Tibial nerve (tissue), 4 donors: ENCODE results near the gene RUNX2. TPM values are rescaled to one million over a fixed set of nuclear protein-coding genes. Genes with fewer than 3 reads are reported as not detected.

Source experiments
- DNase-seq, 2 donors: peaks; one replicate each; pipeline ENCODE4 v3.0.0-alpha.2; 2019; ENCODE audit warnings: low spot score in 2 of 2
- H3K27ac ChIP-seq, 4 donors: fragments of 200-600 bp; sonication (generic) in 3 of 4; one replicate each; pipeline ENCODE4 v1.5.1; 2017 to 2019; ENCODE audit warnings: mild to moderate bottlenecking in 1 of 4
- H3K27me3 ChIP-seq, 2 donors: fragments of 200-600 bp; sonication (generic) in 1 of 2; one replicate each; pipeline versions ENCODE4 v1.5.1 to v1.6.0; 2017 to 2019
- H3K36me3 ChIP-seq, 3 donors: fragments of 200-600 bp; sonication (generic); one replicate each; pipeline ENCODE4 v1.5.1; 2018 to 2019
- H3K4me1 ChIP-seq, 4 donors: fragments of 200-600 bp; sonication (generic) in 3 of 4; one replicate each; pipeline ENCODE4 v1.5.1; 2017 to 2019
- H3K4me3 ChIP-seq, 4 donors: fragments of 200-600 bp; sonication (generic) in 3 of 4; one replicate each; pipeline ENCODE4 v1.5.1; 2017 to 2019; ENCODE audit warnings: mild to moderate bottlenecking in 1 of 4, moderate library complexity in 1 of 4
- H3K9me3 ChIP-seq, 4 donors: fragments of 200-600 bp; sonication (generic) in 3 of 4; one replicate each; pipeline ENCODE4 v1.5.1; 2017 to 2019
- EP300 ChIP-seq, 2 donors: sonication (generic); formaldehyde crosslinking; IDR thresholded peaks; one replicate each; pipeline ENCODE4 v1.6.1; 2017; ENCODE audit warnings: antibody characterized with exemption in 2 of 2, mild to moderate bottlenecking in 1 of 2
- POLR2A ChIP-seq, 2 donors: fragments of 450-650 bp; IDR thresholded peaks; one replicate each; pipeline ENCODE4 v1.6.1; 2017; ENCODE audit warnings: antibody characterized with exemption in 2 of 2, mild to moderate bottlenecking in 2 of 2, moderate library complexity in 2 of 2
- WGBS, 2 donors: methylation state at CpG; one replicate each; pipeline ENCODE4 v1.1.5; 2018; 5-methylcytosine and 5-hydroxymethylcytosine counted together
- total RNA-seq, 4 donors: library from RNA; depleted of rRNA; stranded (reverse); fragments of >200 nt; gene quantifications; one replicate each; pipeline ENCODE4 v1.1.0, GENCODE V29; 2016
- TF ChIP-seq, protein P1 (sequence below), 5 experiments: fragments of 200-600 bp in 3 of 5; fragments of 450-650 bp in 2 of 5; sonication (generic) in 3 of 5; IDR thresholded peaks; one replicate each; pipeline ENCODE4 v1.5.1; 2016 to 2019; ENCODE audit warnings: antibody characterized with exemption in 5 of 5, mild to moderate bottlenecking in 3 of 5, moderate library complexity in 2 of 5

Gene RUNX2
- total RNA-seq, 4 donors from 2014 or later = 6.3 to 12.3 (median 7.8) TPM

DNA sequence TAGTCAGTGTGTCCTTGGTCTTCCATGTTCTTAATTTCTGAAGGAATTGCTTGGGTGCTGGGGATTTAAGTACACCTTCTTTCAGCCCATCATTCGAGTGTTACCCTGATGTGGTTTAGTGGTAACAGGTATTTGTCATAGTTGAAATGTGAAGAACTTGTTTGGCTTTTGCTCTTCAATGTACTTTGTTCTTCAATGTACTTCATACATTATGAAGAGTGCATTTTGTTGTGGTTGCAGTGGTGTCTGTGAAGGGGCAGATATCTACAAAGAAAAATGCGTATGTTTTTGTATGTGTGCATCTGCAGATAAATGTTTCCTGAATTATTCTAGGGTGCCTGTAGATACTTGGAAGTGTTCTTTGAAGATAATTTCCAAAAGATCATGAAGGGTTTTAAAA, 160.8 kb downstream of the RUNX2 start:
- DNase-seq = no peak

DNA sequence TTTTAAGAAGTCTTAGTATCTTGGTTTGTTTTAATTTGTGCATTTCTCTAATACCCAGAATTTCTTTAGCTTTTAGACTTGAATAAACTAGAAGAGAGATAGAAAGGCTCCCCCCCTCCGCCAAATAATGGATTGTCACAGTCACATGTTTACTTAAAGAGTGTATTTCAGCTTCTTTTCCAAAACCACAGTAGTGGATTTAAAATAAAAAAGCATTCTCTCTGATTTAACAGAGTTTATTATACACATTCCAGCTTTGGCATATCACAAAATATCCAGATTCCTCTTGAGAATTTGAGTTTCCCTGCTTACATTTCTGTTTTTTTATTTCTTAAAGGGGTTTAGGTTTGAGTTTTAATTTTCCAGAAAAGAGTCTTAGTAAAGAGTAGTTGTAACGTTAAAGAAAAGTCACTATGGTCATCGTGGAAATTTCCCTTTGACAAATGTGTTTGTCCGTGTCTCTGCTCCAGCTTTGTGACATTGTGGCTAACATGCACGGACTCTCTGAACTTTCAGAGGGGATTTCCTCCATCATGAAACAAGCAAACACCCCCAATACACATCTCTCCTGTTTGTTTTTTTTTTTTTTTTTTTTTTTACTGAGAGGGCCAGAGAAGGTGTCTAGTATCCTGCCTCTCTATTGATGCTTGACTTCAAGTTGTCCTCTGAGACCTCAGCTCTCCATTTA, 163.1 kb downstream of the RUNX2 start:
- H3K36me3 ChIP-seq = peaks cover 0 to 5% (median 0%) of the 10 kb centered on the region in 3 donors
- no peaks in the 10 kb centered on the region for H3K9me3 ChIP-seq
- no peaks in the 10 kb centered on the region for H3K27me3 ChIP-seq
- DNase-seq = no peak
- TF ChIP-seq EP300 (IDR thresholded peaks at IDR 0.05) (no peak), POLR2A (IDR thresholded peaks at IDR 0.05) (no peak)
- TF ChIP-seq, protein P1, sequence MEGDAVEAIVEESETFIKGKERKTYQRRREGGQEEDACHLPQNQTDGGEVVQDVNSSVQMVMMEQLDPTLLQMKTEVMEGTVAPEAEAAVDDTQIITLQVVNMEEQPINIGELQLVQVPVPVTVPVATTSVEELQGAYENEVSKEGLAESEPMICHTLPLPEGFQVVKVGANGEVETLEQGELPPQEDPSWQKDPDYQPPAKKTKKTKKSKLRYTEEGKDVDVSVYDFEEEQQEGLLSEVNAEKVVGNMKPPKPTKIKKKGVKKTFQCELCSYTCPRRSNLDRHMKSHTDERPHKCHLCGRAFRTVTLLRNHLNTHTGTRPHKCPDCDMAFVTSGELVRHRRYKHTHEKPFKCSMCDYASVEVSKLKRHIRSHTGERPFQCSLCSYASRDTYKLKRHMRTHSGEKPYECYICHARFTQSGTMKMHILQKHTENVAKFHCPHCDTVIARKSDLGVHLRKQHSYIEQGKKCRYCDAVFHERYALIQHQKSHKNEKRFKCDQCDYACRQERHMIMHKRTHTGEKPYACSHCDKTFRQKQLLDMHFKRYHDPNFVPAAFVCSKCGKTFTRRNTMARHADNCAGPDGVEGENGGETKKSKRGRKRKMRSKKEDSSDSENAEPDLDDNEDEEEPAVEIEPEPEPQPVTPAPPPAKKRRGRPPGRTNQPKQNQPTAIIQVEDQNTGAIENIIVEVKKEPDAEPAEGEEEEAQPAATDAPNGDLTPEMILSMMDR (IDR thresholded peaks at IDR 0.05) = no peak
- no peak overlapping the region for H3K27ac ChIP-seq
- H3K4me3 ChIP-seq = no peak overlapping the region
- H3K4me1 ChIP-seq = peaks cover 0 to 11% (median 0%) of the 10 kb centered on the region in 4 donors
- WGBS, 2 donors = 66 to 69% methylated on average over 5 of the region's 5 CpGs

More for the DNA sequence above, 160.8 kb downstream of the RUNX2 start:
- no peaks in the 10 kb centered on the region for H3K9me3 ChIP-seq
- H3K27me3 ChIP-seq = no peaks in the 10 kb centered on the region
- H3K4me1 ChIP-seq = peaks cover 0 to 11% (median 0%) of the 10 kb centered on the region in 4 donors
- TF ChIP-seq EP300 (IDR thresholded peaks at IDR 0.05) = no peak
- TF ChIP-seq, protein P1 (IDR thresholded peaks at IDR 0.05) = no peak
- no peak for TF ChIP-seq POLR2A (IDR thresholded peaks at IDR 0.05)
- 95 to 97% methylated on average over 2 of the region's 2 CpGs for whole genome bisulfite sequencing, 2 donors
- no peak overlapping the region for H3K27ac ChIP-seq
- no peak overlapping the region for H3K4me3 ChIP-seq
- peaks cover 0 to 5% (median 0%) of the 10 kb centered on the region in 3 donors for H3K36me3 ChIP-seq

DNA sequence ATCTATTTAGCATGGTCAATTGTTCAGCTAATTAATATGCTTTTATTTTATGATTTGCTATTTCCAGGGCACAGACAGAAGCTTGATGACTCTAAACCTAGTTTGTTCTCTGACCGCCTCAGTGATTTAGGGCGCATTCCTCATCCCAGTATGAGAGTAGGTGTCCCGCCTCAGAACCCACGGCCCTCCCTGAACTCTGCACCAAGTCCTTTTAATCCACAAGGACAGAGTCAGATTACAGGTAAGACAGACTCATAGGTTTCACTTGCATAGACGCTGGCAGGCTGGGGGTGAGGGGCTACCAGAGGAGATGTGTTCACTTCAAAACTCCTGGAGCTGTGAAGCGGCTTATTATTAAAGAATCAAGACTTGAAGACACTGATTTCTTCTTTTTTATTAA, 163.7 kb downstream of the RUNX2 start:
- H3K27me3 ChIP-seq = no peaks in the 10 kb centered on the region
- no peaks in the 10 kb centered on the region for H3K9me3 ChIP-seq
- peaks cover 0 to 5% (median 0%) of the 10 kb centered on the region in 3 donors for H3K36me3 ChIP-seq
- no peak overlapping the region for H3K4me3 ChIP-seq
- WGBS, 2 donors = 94% methylated on average over 6 of the region's 6 CpGs
- no peak overlapping the region for H3K27ac ChIP-seq
- no peak for DNase-seq
- H3K4me1 ChIP-seq = peaks cover 0 to 11% (median 0%) of the 10 kb centered on the region in 4 donors
- TF ChIP-seq POLR2A (IDR thresholded peaks at IDR 0.05) (no peak), EP300 (IDR thresholded peaks at IDR 0.05) (no peak)
- TF ChIP-seq, protein P1 (IDR thresholded peaks at IDR 0.05) = no peak

DNA sequence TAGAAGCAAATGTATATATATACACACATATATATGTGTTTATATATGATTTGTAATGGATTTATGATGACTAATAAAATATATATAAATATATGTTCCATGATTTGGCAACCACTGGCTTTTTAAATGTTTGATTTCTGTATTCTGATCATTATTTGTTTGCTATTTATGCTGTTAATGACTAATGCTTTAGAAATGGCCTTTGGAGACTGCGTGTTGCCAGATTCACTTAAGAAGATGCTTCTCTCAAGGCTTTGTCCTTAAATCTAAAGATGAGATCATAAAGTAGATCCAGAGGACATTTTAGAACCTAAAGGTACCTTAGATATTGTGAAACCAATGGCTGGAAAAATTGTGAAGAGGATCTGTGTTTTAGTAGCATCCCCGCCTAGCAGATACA, 165.6 kb downstream of the RUNX2 start:
- 94 to 99% methylated on average over 2 of the region's 2 CpGs for WGBS, 2 donors
- no peak for TF ChIP-seq EP300 (IDR thresholded peaks at IDR 0.05)
- no peak for TF ChIP-seq POLR2A (IDR thresholded peaks at IDR 0.05)
- TF ChIP-seq, protein P1 (IDR thresholded peaks at IDR 0.05) = no peak
- Histone ChIP-seq H3K36me3 (peaks cover 0 to 5% (median 0%) of the 10 kb centered on the region in 3 donors), H3K4me1 (no peaks in the 10 kb centered on the region), H3K9me3 (no peaks in the 10 kb centered on the region), H3K4me3 (no peak overlapping the region), H3K27ac (no peak overlapping the region), H3K27me3 (no peaks in the 10 kb centered on the region)
- no peak for DNase-seq

DNA sequence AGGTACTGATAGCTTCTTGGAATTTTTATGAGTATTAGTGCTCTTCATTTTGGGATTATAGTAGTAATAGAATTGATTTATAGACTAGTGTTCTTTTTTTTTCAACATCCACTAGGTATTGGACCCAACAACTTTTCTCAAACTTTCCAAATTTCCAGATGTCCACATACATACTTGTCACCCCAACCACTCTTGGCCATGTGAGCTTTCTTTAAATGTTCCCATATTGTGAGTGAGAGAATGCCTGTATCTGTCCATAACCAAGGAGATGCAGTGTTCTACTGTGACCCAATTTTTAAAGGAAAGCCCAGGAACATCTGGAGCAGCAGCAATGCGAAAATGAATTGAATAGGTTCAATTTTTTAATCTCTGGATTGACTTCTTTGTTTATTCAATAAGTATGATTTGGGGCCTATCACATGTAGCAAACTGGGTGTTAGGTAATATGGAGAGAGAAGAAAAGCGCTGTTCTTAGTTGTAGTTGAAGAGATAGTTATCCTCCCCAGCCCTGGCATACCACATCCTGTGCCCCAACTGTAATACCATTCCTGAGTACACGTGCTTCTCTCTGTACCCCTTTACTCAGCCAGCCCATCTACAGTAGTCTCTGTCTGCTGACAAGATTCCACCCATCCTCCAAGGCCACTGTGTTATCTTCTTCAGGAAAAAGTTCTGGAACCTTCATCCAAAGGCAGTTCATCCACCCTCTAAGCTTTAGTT, 166.4 kb downstream of the RUNX2 start:
- no peak overlapping the region for H3K27ac ChIP-seq
- no peak overlapping the region for H3K4me3 ChIP-seq
- no peaks in the 10 kb centered on the region for H3K9me3 ChIP-seq
- 89 to 92% methylated on average over 3 of the region's 3 CpGs for WGBS, 2 donors
- TF ChIP-seq, protein P1 (IDR thresholded peaks at IDR 0.05) = no peak
- TF ChIP-seq POLR2A (IDR thresholded peaks at IDR 0.05) = no peak
- no peak for TF ChIP-seq EP300 (IDR thresholded peaks at IDR 0.05)
- H3K36me3 ChIP-seq = peaks cover 0 to 5% (median 0%) of the 10 kb centered on the region in 3 donors
- H3K4me1 ChIP-seq = no peaks in the 10 kb centered on the region
- DNase-seq = no peak
- H3K27me3 ChIP-seq = no peaks in the 10 kb centered on the region
